GM21576 (cell line): ENCODE results near the gene ZNF892.
"Not testable (repeated sequence)": the region's sequence is repeated elsewhere in the genome, so short reads cannot be mapped to it uniquely, and the experiment has no call there.

Source experiments
- ATAC-seq: cut with Tn5 transposase; IDR thresholded peaks from one replicate; pipeline ENCODE4 v1.9.1; 2021; ENCODE audit warnings: mild to moderate bottlenecking, moderate library complexity; ENCODE audit not compliant: unreplicated experiment

ZNF892 gene

GRCh38 chr2:95220449-95220848, 13.1 kb downstream of the ZNF892 start:
- ATAC-seq = no peak

DNA sequence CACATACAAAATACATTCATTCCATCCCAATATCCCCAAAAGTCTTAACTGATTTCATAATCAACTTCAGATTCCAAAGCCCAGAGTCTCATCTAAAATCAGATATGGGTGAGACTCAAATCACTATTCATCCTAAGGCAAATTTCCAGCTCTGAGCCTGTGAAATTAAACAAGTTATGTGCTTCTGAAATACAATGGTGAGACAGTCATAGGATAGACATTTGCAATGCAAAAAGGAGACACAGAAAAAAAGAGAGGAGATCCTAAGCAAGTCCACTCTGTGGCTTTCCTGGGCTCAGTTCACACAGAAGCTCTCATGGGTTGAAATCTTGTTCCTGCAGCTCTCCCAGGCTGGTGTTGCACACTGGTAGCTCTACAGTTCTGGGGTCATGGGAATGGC, 18.3 kb downstream of the ZNF892 start:
- no peak for ATAC-seq

GRCh38 chr2:95231723-95232122, 24.4 kb downstream of the ZNF892 start:
- no peak for ATAC-seq

GRCh38 chr2:95232232-95232631, 24.9 kb downstream of the ZNF892 start:
- ATAC-seq = no peak

DNA sequence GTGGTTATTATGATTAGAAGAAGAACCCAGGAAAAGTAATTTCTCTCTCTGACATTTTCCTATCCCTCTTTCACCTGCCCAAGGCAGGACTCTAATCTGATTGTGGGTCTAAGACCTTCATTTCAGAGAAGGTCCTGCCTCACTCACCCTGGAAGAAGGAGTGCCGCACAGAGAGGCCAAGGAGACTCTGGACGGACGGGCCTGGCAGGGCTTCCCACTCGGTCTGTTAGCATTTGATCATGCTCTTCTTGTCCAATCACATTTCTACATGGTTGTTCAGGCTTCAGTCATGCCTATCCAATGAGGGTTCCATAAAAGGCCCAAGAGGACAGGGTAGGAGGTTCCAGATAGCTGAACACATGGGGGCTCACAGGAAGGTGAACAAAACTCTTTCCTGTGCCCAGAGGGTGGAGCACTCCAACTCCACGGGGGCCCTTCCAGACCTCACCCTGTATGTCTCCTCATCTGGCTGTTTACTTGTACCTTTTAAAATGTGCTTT, 27.0 kb downstream of the ZNF892 start:
- ATAC-seq = no peak

DNA sequence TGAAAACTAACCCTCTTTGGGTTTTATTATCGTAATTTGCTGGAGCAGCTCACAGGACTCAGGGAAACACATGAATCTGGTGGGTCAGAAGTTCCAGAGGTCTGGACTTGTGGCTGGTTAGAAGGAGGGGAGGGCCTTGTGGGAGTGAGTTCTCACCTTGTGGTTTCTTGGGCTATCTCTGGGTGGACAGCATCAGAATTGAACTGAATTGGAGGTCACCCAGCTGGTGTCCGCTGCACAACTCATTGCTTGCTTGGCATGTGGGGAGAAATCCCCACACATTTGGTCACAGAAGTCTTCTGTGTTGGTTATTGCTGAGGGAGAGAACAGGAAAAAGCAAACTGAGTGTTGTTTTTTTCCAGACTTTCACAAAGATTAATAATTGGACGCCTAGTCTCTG, 27.5 kb downstream of the ZNF892 start:
- no peak for ATAC-seq

- no peak for ATAC-seq
Observed at GRCh38 chr2:95238131-95238530, 30.8 kb downstream of the ZNF892 start.

- no peak for ATAC-seq
Observed at GRCh38 chr2:95240091-95240490, 32.8 kb downstream of the ZNF892 start.

- ATAC-seq = no peak
Observed at GRCh38 chr2:95240556-95240955, 33.2 kb downstream of the ZNF892 start.

DNA sequence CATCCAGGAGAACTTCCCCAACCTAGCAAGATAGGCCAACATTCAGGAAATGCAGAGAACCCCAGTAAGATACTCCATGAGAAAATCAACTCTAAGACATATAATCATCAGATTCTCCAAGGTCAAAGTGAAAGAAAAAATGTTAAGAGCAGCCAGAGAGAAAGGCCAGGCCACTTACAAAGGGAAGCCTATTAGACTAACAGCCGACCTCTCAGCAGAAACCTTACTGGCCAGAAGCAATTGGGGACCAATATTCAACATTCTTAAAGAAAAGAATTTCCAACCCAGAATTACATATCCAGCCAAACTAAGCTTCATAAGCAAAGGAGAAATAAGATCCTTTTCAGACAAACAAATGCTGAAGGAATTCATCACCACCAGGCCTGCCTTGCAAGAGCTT, 34.8 kb downstream of the ZNF892 start:
- ATAC-seq = not testable (repeated sequence)
